GM06990 (cell line): ENCODE data around the gene COBLL1.

Experiments used
- DNase-seq: peaks from one replicate; pipeline ENCODE4 v3.0.0-alpha.2; 2011; ENCODE audit not compliant: insufficient read length; ENCODE audit errors: extremely low read depth
- H3K27me3 ChIP-seq: replicated peaks from 2 replicates; pipeline ENCODE4 v1.6.0; 2011; ENCODE audit warnings: low read length; ENCODE audit not compliant: control insufficient read depth, insufficient read depth
- H3K36me3 ChIP-seq: 2 replicates; pipeline ENCODE4 v1.5.1; 2011; ENCODE audit warnings: low read length; ENCODE audit not compliant: control insufficient read depth, insufficient read depth
- H3K4me3 ChIP-seq: replicated peaks from 2 replicates; pipeline ENCODE4 v1.5.1; 2011; ENCODE audit warnings: low read depth, mild to moderate bottlenecking, control low read depth, low read length
- TF ChIP-seq, protein P1 (sequence below): IDR thresholded peaks from 2 replicates; pipeline ENCODE4 v1.5.1; 2011; ENCODE audit warnings: low read length, control low read depth, mild to moderate bottlenecking, inconsistent platforms; ENCODE audit not compliant: insufficient read depth, poor library complexity, severe bottlenecking

COBLL1 gene

DNA sequence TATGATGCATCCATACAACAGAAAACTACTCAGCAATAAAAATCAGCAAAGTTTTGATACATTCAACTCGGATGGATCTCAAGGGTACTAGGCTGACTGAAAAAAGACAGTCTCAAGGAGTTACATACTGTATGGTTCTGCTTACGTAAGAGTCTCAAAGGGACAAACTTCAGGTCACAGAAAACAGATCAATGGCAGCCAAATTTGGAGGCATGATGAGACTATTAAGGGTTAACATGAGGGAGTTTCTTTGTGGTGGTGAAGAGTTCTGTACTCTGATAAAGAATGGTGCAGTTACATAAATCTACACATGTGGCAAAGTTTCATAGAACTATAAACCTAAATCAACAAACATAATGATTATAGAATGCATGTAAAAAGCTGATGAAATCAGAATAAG, 81.4 kb downstream of the COBLL1 start:
- H3K4me3 ChIP-seq, result no peak overlapping the region
- H3K27me3 ChIP-seq, result no peaks in the 10 kb centered on the region
- DNase-seq, result no peak
- no peaks in the 10 kb centered on the region for H3K36me3 ChIP-seq
- TF ChIP-seq, protein P1, sequence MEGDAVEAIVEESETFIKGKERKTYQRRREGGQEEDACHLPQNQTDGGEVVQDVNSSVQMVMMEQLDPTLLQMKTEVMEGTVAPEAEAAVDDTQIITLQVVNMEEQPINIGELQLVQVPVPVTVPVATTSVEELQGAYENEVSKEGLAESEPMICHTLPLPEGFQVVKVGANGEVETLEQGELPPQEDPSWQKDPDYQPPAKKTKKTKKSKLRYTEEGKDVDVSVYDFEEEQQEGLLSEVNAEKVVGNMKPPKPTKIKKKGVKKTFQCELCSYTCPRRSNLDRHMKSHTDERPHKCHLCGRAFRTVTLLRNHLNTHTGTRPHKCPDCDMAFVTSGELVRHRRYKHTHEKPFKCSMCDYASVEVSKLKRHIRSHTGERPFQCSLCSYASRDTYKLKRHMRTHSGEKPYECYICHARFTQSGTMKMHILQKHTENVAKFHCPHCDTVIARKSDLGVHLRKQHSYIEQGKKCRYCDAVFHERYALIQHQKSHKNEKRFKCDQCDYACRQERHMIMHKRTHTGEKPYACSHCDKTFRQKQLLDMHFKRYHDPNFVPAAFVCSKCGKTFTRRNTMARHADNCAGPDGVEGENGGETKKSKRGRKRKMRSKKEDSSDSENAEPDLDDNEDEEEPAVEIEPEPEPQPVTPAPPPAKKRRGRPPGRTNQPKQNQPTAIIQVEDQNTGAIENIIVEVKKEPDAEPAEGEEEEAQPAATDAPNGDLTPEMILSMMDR, result no peak

DNA sequence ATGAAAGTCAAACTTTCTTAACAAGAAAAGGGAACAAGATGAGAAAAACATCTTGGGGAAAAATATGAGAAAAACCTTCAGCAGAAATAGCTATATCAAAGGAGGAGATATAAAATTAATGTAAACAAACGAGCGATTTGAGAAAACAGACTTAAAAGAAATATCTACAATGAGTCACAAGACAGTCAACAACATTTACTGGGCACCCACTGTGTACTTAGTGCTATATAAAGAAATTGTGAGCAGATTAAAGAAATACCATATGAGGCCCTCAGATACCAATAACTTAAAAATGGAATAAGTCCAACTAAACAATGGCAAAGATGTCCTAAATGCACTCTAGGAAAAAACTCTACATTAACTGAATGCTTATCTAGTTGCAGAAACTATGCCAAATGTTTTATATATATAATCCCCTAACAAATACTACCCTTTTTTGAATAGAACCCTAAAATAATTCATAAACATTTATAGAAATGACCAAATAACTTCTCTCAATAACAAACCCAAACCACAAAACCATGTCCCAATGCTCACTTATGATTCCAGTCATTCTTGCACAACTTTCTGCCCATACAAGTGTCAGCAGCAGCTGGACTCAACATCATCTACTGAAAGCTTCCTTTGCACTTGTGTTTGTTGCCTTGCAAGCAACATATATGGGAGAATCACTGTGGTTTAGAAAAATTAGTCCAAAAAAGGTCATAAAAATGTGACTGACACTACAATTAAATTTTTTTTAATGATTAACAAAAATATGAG, 83.5 kb downstream of the COBLL1 start:
- Histone ChIP-seq H3K4me3 (no peak overlapping the region), H3K36me3 (no peaks in the 10 kb centered on the region), H3K27me3 (no peaks in the 10 kb centered on the region)
- TF ChIP-seq, protein P1, result no peak
- no peak for DNase-seq

DNA sequence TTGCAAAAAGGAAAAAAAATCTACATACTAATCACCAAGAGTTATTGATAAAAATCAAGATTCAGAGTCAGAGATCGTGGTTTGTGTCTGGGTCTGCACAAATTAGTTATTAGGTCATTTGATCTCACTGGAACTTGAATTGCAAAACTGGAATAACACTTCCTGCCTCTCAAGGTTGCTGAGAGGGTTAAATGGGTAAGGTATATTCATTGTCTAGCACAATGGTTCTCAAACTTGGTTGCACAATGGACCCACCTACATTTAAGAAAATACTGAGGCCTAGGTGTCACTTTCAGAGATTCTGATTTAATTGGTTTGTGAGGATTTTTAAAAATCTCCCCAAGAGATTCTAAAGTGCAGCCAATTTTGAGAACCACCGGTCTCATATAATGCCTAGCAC, 84.8 kb downstream of the COBLL1 start:
- TF ChIP-seq, protein P1, result no peak
- Histone ChIP-seq H3K27me3 (no peaks in the 10 kb centered on the region), H3K4me3 (no peak overlapping the region), H3K36me3 (no peaks in the 10 kb centered on the region)
- no peak for DNase-seq

DNA sequence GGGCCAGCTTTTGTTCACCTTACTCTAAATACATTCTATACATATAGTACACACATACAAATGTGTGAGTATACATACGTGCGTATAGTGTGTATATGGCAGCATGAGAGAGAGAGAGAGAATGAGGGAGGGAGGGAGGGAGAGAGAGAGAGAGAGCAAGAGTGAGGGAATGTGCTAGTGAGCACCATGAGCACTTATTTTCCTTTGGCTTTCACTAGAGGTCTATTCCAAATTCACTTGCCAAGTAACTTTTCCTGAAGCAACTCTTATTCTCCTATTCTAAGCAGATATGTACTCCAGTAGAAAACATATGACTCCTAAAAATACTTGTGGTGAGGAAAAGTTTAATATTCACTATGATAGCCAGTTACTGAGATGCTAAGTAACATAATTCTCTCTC, 85.7 kb downstream of the COBLL1 start:
- TF ChIP-seq, protein P1, result no peak
- DNase-seq, result no peak
- Histone ChIP-seq H3K4me3 (no peak overlapping the region), H3K27me3 (no peaks in the 10 kb centered on the region), H3K36me3 (no peaks in the 10 kb centered on the region)

DNA sequence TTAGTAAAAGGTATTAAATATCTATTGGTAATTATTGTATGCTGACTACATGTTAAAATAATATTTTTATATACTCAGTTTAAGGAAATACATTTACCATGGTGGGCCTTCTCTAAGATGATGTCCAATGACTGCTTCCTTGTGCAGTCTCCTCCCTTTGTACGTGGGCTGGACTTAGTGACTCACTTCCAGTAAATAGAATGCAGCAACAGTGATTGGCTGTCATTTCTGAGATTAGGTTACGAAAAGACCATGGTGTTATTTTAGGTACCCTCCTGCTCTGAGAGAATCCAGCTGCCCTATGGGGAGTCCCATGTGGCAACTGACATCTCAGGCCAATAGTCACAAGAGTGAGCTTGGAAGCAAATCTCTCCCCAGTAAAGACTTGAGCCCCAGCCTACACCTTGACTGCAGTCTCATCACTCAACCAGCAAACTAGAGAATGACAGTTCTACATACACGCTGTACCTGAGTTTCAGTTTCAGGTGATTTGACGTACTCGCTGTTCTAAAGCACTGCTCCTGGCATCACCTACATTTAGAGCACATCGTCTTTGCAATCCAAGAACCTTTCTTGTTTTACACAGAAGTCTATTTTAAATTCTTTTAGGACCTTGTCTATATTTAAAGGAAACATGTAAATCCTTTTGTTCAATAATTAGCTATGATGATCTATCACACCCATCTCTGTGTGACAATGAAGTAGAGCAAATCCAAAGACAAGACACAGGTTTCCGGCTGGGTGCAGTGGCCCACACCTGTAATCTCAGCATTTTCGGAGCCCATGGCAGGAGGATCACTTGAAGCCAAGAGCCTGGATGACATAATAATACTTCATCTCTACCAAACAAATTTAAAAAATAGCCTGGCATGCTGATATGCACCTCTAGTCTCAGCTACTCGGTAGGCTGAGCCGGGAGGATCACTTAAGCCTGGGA, 87.2 kb downstream of the COBLL1 start:
- TF ChIP-seq, protein P1, result no peak
- no peak overlapping the region for H3K4me3 ChIP-seq
- DNase-seq, result no peak
- H3K27me3 ChIP-seq, result peaks cover 2% of the 10 kb centered on the region; the same call in 1 of the 2 replicates
- H3K36me3 ChIP-seq, result no peaks in the 10 kb centered on the region
